Measurements from ENCODE around the gene INPP5A.

GRCh38 chr10:132659206-132660091 lies 121.9 kb downstream of the INPP5A start:
- TF ChIP-seq CTCF (IDR thresholded peaks at IDR 0.05 in 8 of 11, conservative IDR thresholded peaks at IDR 0.05 in 3 of 11) (no peak), POLR2A (IDR thresholded peaks at IDR 0.05) (no peak)
